K562 (cell line): ENCODE results near the gene NKD1. TPM values are rescaled to one million over a fixed set of nuclear protein-coding genes. Genes with fewer than 3 reads are reported as not detected.

Source experiments
- ATAC-seq: fragments of 200-7000 bp; cut with Tn5 transposase; 3 replicates; pipeline ENCODE4 v1.9.1; 2020; ENCODE audit warnings: moderate library complexity
- BruUV-seq: library from RNA; stranded (reverse); fragments of 400-500 nt; replicated peaks from 2 replicates; lab custom pipeline; 2021; lab: Mats Ljungman, UMichigan
- CTCF ChIA-PET: fragments of 300-600 bp; formaldehyde crosslinking; extraction: SDS; loops from one replicate; lab custom pipeline; 2021; ENCODE audit warnings: low intra/inter-chr PET ratio; lab: Yijun Ruan, JAX
- POLR2A ChIA-PET: fragments of 300-600, 350-650 bp; sonication (Branson Sonifier 250); formaldehyde crosslinking; extraction: SDS; loops from one replicate; lab custom pipeline; 2021; ENCODE audit warnings: antibody characterized with exemption, inconsistent platforms; lab: Yijun Ruan, JAX
- DNase-seq, 4 experiments: peaks; one replicate each; pipeline versions ENCODE4 v3.0.0 to v3.0.0-alpha.2; 2011 to 2018; ENCODE audit warnings: low spot score in 3 of 4, mixed read lengths in 3 of 4; ENCODE audit errors: extremely low read depth in 1 of 4
- FAIRE-seq: peaks from 2 replicates; lab custom pipeline; 2011; peaks lifted over from hg19 to GRCh38; lab: Jason Lieb, UNC
- H2AFZ ChIP-seq: 2 replicates; pipeline ENCODE4 v1.6.0; 2011; ENCODE audit warnings: low read depth, low read length, control low read depth, inconsistent platforms
- H3K27ac ChIP-seq: fragments of 200-600 bp; 3 replicates; pipeline ENCODE4 v1.8.0; 2011; ENCODE audit warnings: low read depth, mild to moderate bottlenecking, control low read depth, inconsistent platforms, low read length, moderate library complexity, mixed read lengths; ENCODE audit errors: extremely low read depth
- H3K27me3 ChIP-seq, 2 experiments: fragments of 300-600 bp in 1 of 2; 2 replicates in 1 of 2; 3 replicates in 1 of 2; pipeline versions ENCODE4 v1.6.0 to v1.8.0; 2011; ENCODE audit warnings: inconsistent platforms in 2 of 2, low read length in 2 of 2, mild to moderate bottlenecking in 1 of 2, mixed read lengths in 1 of 2, moderate library complexity in 1 of 2; ENCODE audit not compliant: control insufficient read depth in 2 of 2, insufficient read depth in 2 of 2
- H3K36me3 ChIP-seq: fragments of 300-600 bp; 3 replicates; pipeline ENCODE4 v1.8.0; 2011; ENCODE audit warnings: mild to moderate bottlenecking, low read length, inconsistent platforms; ENCODE audit not compliant: control insufficient read depth, insufficient read depth
- H3K4me1 ChIP-seq, 2 experiments: fragments of 200-600 bp in 1 of 2; replicated peaks in 1 of 2; 2 replicates in 1 of 2; 3 replicates in 1 of 2; pipeline versions ENCODE4 v1.5.1 to v1.8.0; 2011; ENCODE audit warnings: inconsistent platforms in 2 of 2, low read length in 2 of 2, mild to moderate bottlenecking in 1 of 2, mixed read lengths in 1 of 2, moderate library complexity in 1 of 2; ENCODE audit not compliant: control insufficient read depth in 2 of 2, insufficient read depth in 2 of 2
- H3K4me2 ChIP-seq: 2 replicates; pipeline ENCODE4 v1.6.1; 2011; ENCODE audit warnings: low read length, control low read depth, inconsistent platforms, mixed read lengths; ENCODE audit not compliant: insufficient read depth
- H3K4me3 ChIP-seq: fragments of 200-600 bp; sonication (generic), shearing (Covaris generic); 2 replicates; pipeline ENCODE4 v1.5.1; 2016; ENCODE audit warnings: control low read depth, inconsistent platforms
- H3K79me2 ChIP-seq: fragments of 200-600 bp; 3 replicates; pipeline ENCODE4 v1.8.0; 2011; ENCODE audit warnings: low read length, inconsistent platforms; ENCODE audit not compliant: control insufficient read depth, insufficient read depth
- H3K9ac ChIP-seq, 2 experiments: 2 replicates each; pipeline versions ENCODE4 v1.6.0 to v1.6.1; 2011; ENCODE audit warnings: low read depth in 2 of 2, low read length in 2 of 2, control low read depth in 1 of 2, inconsistent platforms in 1 of 2, mild to moderate bottlenecking in 1 of 2, mixed read lengths in 1 of 2; ENCODE audit not compliant: insufficient read depth in 1 of 2
- H3K9me1 ChIP-seq: one replicate; pipeline ENCODE4 v1.6.0; 2011; ENCODE audit warnings: inconsistent platforms, mild to moderate bottlenecking, low read length, moderate library complexity; ENCODE audit not compliant: control insufficient read depth, insufficient read depth
- H3K9me3 ChIP-seq: replicated peaks from 2 replicates; pipeline ENCODE4 v1.5.1; 2011; ENCODE audit warnings: low read depth, low read length, inconsistent platforms; ENCODE audit not compliant: control insufficient read depth, insufficient read depth
- H4K20me1 ChIP-seq: replicated peaks from 2 replicates; pipeline ENCODE4 v1.6.1; 2011; ENCODE audit warnings: low read length, inconsistent platforms, mixed read lengths; ENCODE audit not compliant: control insufficient read depth, insufficient read depth
- CC2D1A ChIP-seq: fragments of 450-650 bp; IDR thresholded peaks from 2 replicates; pipeline ENCODE4 v1.6.1; 2017; ENCODE audit warnings: mild to moderate bottlenecking
- DPF2 ChIP-seq: fragments of 450-650 bp; IDR thresholded peaks from 2 replicates; pipeline ENCODE4 v1.6.1; 2016
- ELF4 ChIP-seq: fragments of 450-650 bp; formaldehyde crosslinking; IDR thresholded peaks from 2 replicates; pipeline ENCODE4 v1.4.0; 2022; ENCODE audit warnings: missing genetic modification characterization
- EP300 ChIP-seq: IDR thresholded peaks from 2 replicates; pipeline ENCODE4 v1.6.1; 2012; ENCODE audit warnings: low read length, improper control_type of control experiment
- ETV5 ChIP-seq: sonication (generic); formaldehyde crosslinking; IDR thresholded peaks from 2 replicates; pipeline ENCODE4 v1.4.0; 2020; ENCODE audit warnings: low read depth, mild to moderate bottlenecking, missing genetic modification reagents
- GATA2 ChIP-seq: sonication (generic); formaldehyde crosslinking; IDR thresholded peaks from 2 replicates; pipeline ENCODE4 v1.4.0; 2020; ENCODE audit warnings: mild to moderate bottlenecking, missing genetic modification reagents
- HLTF ChIP-seq: fragments of 450-650 bp; IDR thresholded peaks from 2 replicates; pipeline ENCODE4 v1.6.1; 2016
- MAFF ChIP-seq: IDR thresholded peaks from 2 replicates; pipeline ENCODE4 v1.6.1; 2012; ENCODE audit warnings: low read length, improper control_type of control experiment
- POLR3A ChIP-seq: IDR thresholded peaks from 2 replicates; pipeline ENCODE4 v1.6.1; 2011; ENCODE audit warnings: borderline replicate concordance, mild to moderate bottlenecking, moderate library complexity; ENCODE audit not compliant: insufficient read length, insufficient read depth; ENCODE audit errors: extremely low read depth
- PTBP1 ChIP-seq: fragments of 200-400 bp; formaldehyde crosslinking; IDR thresholded peaks from 2 replicates; pipeline ENCODE4 v1.6.1; 2017; ENCODE audit warnings: low read depth, low read length
- SIX5 ChIP-seq, 2 experiments: IDR thresholded peaks; 2 replicates each; pipeline ENCODE4 v1.6.1; 2011; ENCODE audit warnings: low read length in 2 of 2, borderline replicate concordance in 1 of 2, low read depth in 1 of 2, mild to moderate bottlenecking in 1 of 2, moderate library complexity in 1 of 2; ENCODE audit not compliant: insufficient read depth in 1 of 2
- SPI1 ChIP-seq: IDR thresholded peaks from 2 replicates; pipeline ENCODE4 v1.6.1; 2011; ENCODE audit warnings: low read depth, low read length, control low read depth, borderline replicate concordance
- TAF15 ChIP-seq: fragments of 200-400 bp; formaldehyde crosslinking; IDR thresholded peaks from 2 replicates; pipeline ENCODE4 v1.6.1; 2017; ENCODE audit warnings: mild to moderate bottlenecking, low read depth, low read length, moderate library complexity
- ZNF134 ChIP-seq: fragments of 250-450 bp; sonication (Bioruptor Pico); conservative IDR thresholded peaks from 2 replicates; pipeline ENCODE4 v1.4.0; 2020
- ZNF263 ChIP-seq: sonication (generic); formaldehyde crosslinking; IDR thresholded peaks from 2 replicates; pipeline ENCODE4 v1.8.0; 2022; ENCODE audit warnings: mild to moderate bottlenecking, missing genetic modification reagents, borderline replicate concordance
- ZNF431 ChIP-seq: sonication (generic); formaldehyde crosslinking; IDR thresholded peaks from 2 replicates; pipeline ENCODE4 v1.8.0; 2022; ENCODE audit warnings: mild to moderate bottlenecking, missing genetic modification reagents
- ZNF551 ChIP-seq: fragments of 250-450 bp; sonication (Bioruptor Pico); IDR thresholded peaks from 2 replicates; pipeline ENCODE4 v1.5.0; 2021; ENCODE audit warnings: mild to moderate bottlenecking, moderate library complexity
- ZNF609 ChIP-seq: sonication (generic); formaldehyde crosslinking; IDR thresholded peaks from 2 replicates; pipeline ENCODE4 v1.8.1; 2023; ENCODE audit warnings: missing genetic modification reagents, mild to moderate bottlenecking, borderline replicate concordance
- WGBS: fragments of 100-300 bp; shearing (Covaris generic); methylation state at CpG from one replicate; pipeline ENCODE4 v1.1.6; 2016; ENCODE audit warnings: low coverage, mixed read lengths; ENCODE audit not compliant: insufficient coverage; ENCODE audit errors: missing lambda C conversion rate; 5-methylcytosine and 5-hydroxymethylcytosine counted together
- in situ Hi-C: fragments of 300-500 bp; cut with MboI; formaldehyde crosslinking; loops from 4 replicates; pipeline ENCODE4 v1.15.0; 2018; ENCODE audit warnings: inconsistent platforms, mixed read lengths
- intact Hi-C: fragments of 100-400 bp; cut with micrococcal nuclease; formaldehyde crosslinking; loops from 2 replicates; pipeline ENCODE4 v1.14.2; 2022
- polyA plus RNA-seq, 8 experiments: library from polyadenylated mRNA; depleted of rRNA in 4 of 8; stranded (reverse) in 5 of 8; unstranded in 3 of 8; fragments of >200 nt; fragmentation: Nextera tagmentation in 2 of 8; fragmentation: Illumina TruSeq in 1 of 8; extraction: Ambion mirVana in 2 of 8; extraction: Trizol in 1 of 8; gene quantifications; 2 replicates each; pipeline versions ENCODE4 v1.2.1 to v1.2.3, GENCODE V29; 2011 to 2014; ENCODE audit warnings: inconsistent platforms in 1 of 8, missing spikeins in 1 of 8
- total RNA-seq, 7 experiments: library from RNA; depleted of rRNA in 6 of 7; stranded (reverse); fragments of >200 nt in 6 of 7; fragmentation: Illumina TruSeq in 2 of 7; extraction: Trizol in 2 of 7; gene quantifications; 2 replicates each; pipeline versions ENCODE4 v1.2.1 to v1.2.3, GENCODE V29; 2011 to 2021; ENCODE audit warnings: low replicate concordance in 1 of 7
- TF ChIP-seq, protein P1 (sequence below), 2 experiments: fragments of 250-450 bp in 1 of 2; fragments of 450-650 bp in 1 of 2; sonication (Bioruptor Pico) in 1 of 2; IDR thresholded peaks; 2 replicates each; pipeline versions ENCODE4 v1.6.1 to v1.8.0; 2016 to 2021; ENCODE audit warnings: mild to moderate bottlenecking in 2 of 2, moderate library complexity in 2 of 2, missing compliant biosample characterization in 1 of 2, missing genetic modification characterization in 1 of 2

The NKD1 gene
- total and polyA plus RNA-seq, 9 of the 15 experiments (the other 6 are each of a cell fraction or from before 2014, with no cell fraction given) = under 0.01 to 0.24 (median 0.04) TPM; not detected in 2

DNA sequence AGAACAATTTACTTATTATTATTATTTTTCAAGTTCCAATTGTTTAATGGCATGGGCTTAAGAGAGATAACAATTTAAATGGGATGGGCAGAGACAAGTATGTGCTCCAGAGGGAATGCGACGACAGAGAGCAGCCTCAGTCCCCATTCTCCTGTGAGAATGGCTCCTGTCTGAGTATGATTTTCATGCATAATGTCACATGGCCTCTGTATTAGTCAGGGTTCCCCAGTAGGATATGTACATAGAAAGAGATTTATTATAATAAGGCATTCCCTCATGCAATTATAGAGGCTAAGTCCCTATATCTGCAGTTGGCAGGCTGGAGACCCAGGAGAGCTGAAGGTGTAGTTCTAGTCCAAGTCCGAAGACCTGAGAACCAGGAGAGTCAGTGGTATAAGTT, 22.9 kb upstream of the NKD1 start:
- FAIRE-seq = no peak

More for the DNA sequence above, 22.9 kb upstream of the NKD1 start:
- ATAC-seq (no peak), DNase-seq (no peak)
- Histone ChIP-seq H3K27me3 (no peaks in the 10 kb centered on the region; a peak in 1 of 5 replicates), H3K9me1 (no peaks in the 10 kb centered on the region), H3K4me3 (no peak overlapping the region), H3K9me3 (no peaks in the 10 kb centered on the region), H3K9ac (no peak overlapping the region), H4K20me1 (no peaks in the 10 kb centered on the region), H3K4me2 (no peak overlapping the region), H3K27ac (no peak overlapping the region), H3K79me2 (no peaks in the 10 kb centered on the region), H3K36me3 (no peaks in the 10 kb centered on the region), H3K4me1 (no peaks in the 10 kb centered on the region), H2AFZ (no peak overlapping the region)
- POLR2A ChIA-PET = no interaction called here
- CTCF ChIA-PET = no interaction called here
- intact Hi-C loops (no loop called here), in situ Hi-C loops (no loop called here)
- TF ChIP-seq ZNF609 (CRISPR knock-in tag) = no peak
- no peak for TF ChIP-seq POLR3A
- TF ChIP-seq DPF2 = no peak
- TF ChIP-seq ELF4 (CRISPR knock-in tag) = no peak
- TF ChIP-seq MAFF = no peak
- TF ChIP-seq, protein P1, sequence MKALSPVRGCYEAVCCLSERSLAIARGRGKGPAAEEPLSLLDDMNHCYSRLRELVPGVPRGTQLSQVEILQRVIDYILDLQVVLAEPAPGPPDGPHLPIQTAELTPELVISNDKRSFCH (CRISPR knock-in tag; IDR thresholded peaks at IDR 0.05) = no peak
- TF ChIP-seq, protein P1 (tag; IDR thresholded peaks at IDR 0.05) = no peak
- no peak for TF ChIP-seq EP300
- no peak for TF ChIP-seq HLTF
- no peak for TF ChIP-seq ZNF134
- no peak for TF ChIP-seq PTBP1
- TF ChIP-seq ZNF263 = no peak
- no peak for TF ChIP-seq ZNF551 (CRISPR knock-in tag)
- no peak for TF ChIP-seq TAF15
- no peak for TF ChIP-seq SIX5 (IDR thresholded peaks at IDR 0.05; ENCODE audit: borderline replicate concordance in 1 of 2, insufficient read depth in 1 of 2, low read depth in 1 of 2, low read length in 2 of 2)
- TF ChIP-seq ZNF431 (CRISPR knock-in tag) = no peak
- TF ChIP-seq CC2D1A = no peak
- no peak for TF ChIP-seq SPI1
- TF ChIP-seq GATA2 (CRISPR knock-in tag) = no peak
- TF ChIP-seq ETV5 = no peak
- 0% methylated on average over 3 of the region's 3 CpGs for WGBS
- BruUV-seq = no TSS peak
